Stimulated activated naive CD8-positive, alpha-beta T cell treated with anti-CD3 and anti-CD28 coated beads, Interleukin-15, Interleukin-2, amounts not matched to agents 100 ng/mL and 50 ng/mL, for 24 hours (primary cell): ENCODE measurements around the gene NMT1.
"Not testable (repeated sequence)": the region's sequence is repeated elsewhere in the genome, so short reads cannot be mapped to it uniquely, and the experiment has no call there.

Experiments
- H3K27ac Mint-ChIP-seq: one replicate; pipeline ENCODE4 v1.8.0; 2021; ENCODE audit warnings: mild to moderate bottlenecking, mixed read lengths
- H3K27me3 Mint-ChIP-seq: one replicate; pipeline ENCODE4 v1.8.0; 2021; ENCODE audit warnings: mixed read lengths
- H3K36me3 Mint-ChIP-seq: one replicate; pipeline ENCODE4 v1.8.0; 2021; ENCODE audit warnings: low read depth, mixed read lengths
- H3K4me1 Mint-ChIP-seq: one replicate; pipeline ENCODE4 v1.8.0; 2021; ENCODE audit warnings: low read depth, mixed read lengths
- H3K4me3 Mint-ChIP-seq: one replicate; pipeline ENCODE4 v1.8.0; 2021; ENCODE audit warnings: mild to moderate bottlenecking, mixed read lengths
- H3K9me3 Mint-ChIP-seq: one replicate; pipeline ENCODE4 v1.8.0; 2021; ENCODE audit warnings: mixed read lengths

The NMT1 gene

DNA sequence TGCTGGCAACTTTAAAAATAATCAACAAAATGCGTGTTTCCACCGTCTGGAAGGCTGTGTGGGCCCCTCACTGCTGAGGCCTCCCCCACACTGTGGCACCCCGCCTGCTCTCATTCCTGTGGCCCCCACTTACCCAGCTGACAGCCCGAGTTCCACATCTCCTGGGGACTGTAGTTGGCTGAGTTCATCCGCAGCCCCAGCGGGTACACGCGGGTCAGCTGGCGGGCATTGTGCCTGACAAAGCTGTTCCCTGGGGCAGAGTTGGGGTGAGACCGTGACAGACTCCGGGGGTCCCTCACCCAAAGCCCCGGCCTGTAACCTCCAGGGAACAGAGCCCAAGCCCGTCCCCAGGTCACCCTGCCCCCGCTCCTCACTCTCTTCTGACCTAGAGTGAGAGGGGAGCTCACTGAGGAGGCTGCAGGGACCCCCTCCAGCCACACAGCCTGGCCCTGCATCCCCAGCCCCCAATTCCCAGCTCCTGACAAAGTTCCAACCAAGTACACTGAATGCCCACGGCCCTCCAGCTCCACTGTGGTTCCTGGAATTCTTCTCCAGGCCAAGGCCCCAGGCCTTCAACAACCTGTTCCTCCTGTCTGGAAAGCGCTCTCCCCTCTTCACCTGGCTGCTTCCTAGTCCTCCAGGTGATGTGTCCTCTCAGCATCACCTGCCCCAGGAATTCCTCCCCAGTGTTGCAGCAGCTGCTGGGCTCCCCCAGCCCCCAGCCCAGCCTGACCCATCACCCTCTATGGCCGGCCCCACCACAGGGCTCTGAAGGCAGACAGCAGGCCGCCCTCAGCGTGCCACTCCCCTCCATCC, 53.2 kb downstream of the NMT1 start:
- Mint-ChIP-seq H3K9me3 (no peaks in the 10 kb centered on the region), H3K36me3 (no peaks in the 10 kb centered on the region), H3K4me1 (no peaks in the 10 kb centered on the region), H3K27me3 (no peaks in the 10 kb centered on the region), H3K4me3 (no peak overlapping the region), H3K27ac (no peak overlapping the region)

DNA sequence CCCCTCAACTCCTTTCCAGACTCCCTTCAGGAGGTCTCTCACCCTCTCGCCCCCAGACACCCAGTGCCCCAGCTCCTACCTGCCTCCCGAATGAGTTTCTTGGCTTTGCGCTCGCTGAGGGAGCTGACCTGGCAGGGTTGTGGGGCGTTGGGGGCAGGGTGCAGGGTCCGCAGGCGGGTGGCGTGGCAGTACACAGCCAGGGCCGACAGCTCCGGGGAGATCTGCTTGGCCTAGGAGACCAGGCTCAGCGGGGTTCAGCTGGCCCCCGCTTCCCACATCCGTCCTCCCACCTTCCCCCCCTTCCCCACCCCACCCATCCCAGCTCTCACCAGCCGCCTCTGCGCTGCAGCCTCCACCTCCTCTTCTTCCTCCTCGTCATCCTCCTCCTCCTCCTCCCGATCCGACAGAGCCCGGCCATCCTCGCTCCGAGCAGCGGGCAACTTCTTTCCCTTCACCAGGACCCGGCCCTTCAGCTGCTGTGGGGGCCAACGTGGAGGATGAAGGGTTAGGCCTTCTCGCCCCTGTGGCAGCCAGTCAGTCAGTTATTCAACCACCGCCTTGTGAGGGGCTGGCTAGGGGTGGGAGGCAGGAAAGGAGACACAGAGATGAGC, 54.0 kb downstream of the NMT1 start:
- Mint-ChIP-seq H3K4me3 (no peak overlapping the region), H3K27me3 (no peaks in the 10 kb centered on the region), H3K4me1 (no peaks in the 10 kb centered on the region), H3K27ac (no peak overlapping the region), H3K9me3 (no peaks in the 10 kb centered on the region), H3K36me3 (no peaks in the 10 kb centered on the region)

DNA sequence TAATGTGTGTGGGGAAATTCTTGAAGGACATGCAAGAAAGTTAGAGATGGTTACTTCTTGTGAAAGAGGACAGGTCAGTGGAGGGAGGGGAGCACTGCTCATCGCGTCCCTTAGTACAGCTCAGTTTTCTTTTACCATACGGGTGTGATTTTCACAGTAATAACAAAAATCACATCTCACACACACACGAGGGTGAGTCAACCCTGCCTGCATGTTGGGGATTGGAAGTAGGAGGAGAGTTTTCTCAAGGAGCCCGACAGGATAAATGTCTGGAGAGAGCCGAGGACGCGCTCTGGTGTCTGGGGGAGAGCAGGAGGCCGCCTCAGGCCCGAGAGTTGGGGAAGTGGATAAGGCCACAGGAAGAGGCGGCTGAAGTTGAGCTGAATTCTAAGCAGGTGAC, 54.8 kb downstream of the NMT1 start:
- Mint-ChIP-seq H3K4me3 (no peak overlapping the region), H3K4me1 (no peaks in the 10 kb centered on the region), H3K9me3 (no peaks in the 10 kb centered on the region), H3K27me3 (no peaks in the 10 kb centered on the region), H3K36me3 (no peaks in the 10 kb centered on the region), H3K27ac (no peak overlapping the region)

DNA sequence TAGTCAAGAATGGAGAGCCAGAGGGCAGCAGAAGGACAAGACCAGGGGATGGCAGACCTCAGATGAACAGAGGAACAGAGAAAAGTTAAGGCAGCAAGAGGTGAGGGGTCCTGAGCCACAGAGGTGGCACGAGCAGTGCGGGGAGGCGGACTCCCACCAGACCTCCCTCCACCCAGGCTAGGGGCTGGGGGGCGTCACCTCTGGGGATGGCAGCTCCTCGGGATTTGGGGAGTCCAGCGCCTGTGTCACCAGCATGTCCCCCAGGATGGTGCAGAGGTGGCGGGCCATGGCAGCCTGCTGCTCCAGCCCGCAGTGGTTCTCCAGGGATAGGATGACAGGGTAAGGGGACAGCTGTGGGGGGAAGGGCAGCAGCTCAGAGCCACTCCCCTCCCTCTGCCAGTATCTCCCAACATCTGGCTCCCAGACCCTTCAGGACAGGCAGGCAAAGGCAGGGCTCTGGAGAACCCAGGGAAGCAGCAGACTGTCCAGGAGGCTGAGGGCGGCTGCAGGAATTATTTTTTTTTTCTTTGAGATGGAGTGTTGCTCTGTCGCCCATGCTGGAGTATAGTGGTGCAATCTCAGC, 55.4 kb downstream of the NMT1 start:
- Mint-ChIP-seq H3K4me3 (no peak overlapping the region), H3K36me3 (no peaks in the 10 kb centered on the region), H3K9me3 (no peaks in the 10 kb centered on the region), H3K4me1 (no peaks in the 10 kb centered on the region), H3K27ac (no peak overlapping the region), H3K27me3 (no peaks in the 10 kb centered on the region)

DNA sequence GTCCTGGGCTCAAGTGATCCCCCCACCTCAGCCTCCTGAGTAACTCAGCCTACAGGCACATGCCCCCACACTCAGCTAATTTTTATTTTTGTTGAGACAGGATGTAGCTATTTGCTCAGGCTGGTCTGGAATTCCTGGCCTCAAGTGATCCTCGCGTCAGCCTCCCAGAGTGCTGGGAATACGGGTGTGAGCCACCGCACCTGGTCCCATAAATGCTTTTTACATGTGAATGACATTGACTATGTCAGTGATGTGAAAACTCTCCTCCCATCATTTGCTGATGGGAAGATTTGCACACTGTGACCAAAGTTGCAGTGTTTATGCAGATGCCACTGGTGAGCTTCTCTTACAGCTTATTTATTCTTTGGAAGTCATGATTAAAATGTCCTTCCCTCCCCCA, 56.2 kb downstream of the NMT1 start:
- Mint-ChIP-seq H3K4me1 (no peaks in the 10 kb centered on the region), H3K27me3 (peaks cover 3% of the 10 kb centered on the region), H3K4me3 (no peak overlapping the region), H3K36me3 (no peaks in the 10 kb centered on the region), H3K27ac (no peak overlapping the region), H3K9me3 (no peaks in the 10 kb centered on the region)

DNA sequence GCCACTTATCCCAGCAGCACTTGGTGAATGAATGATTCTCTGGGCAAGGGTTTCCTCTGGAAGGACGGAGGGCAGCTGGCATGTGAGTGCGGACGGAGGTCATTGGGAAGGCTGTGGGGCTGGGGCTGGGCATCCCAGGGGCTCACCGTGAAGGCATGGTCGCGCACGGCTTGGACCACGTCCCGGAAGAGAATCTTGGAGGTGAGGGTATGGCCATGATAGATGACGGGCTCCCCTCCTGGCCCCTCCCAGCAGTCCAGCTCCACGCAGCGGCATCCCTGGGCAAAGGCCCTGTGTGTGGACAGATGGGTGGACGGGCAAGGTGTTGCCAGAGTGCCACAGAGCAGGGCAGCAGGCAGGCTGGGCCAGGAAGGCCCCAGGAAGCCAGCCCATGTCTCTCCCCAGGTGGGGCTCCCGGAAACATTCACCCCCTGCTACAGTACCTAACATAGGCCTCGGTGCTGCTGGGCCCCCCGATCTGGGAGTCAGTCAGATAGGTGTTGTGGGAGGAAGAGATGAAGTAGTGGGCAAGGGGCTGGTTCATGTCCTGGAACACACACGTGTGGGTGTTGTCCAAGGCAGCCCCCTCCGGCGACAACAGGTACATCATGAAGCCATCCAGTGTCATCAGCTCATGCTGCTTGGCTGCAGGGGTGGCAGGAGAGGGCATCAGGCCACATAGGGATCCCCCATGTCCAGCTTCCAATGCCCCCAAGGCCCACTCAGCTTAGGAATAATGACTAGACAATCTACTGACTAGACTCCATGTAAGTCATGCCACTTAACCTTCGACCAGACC, 56.9 kb downstream of the NMT1 start:
- Mint-ChIP-seq H3K4me3 (no peak overlapping the region), H3K36me3 (no peaks in the 10 kb centered on the region), H3K4me1 (no peaks in the 10 kb centered on the region), H3K27ac (no peak overlapping the region), H3K27me3 (peaks cover 3% of the 10 kb centered on the region), H3K9me3 (no peaks in the 10 kb centered on the region)

DNA sequence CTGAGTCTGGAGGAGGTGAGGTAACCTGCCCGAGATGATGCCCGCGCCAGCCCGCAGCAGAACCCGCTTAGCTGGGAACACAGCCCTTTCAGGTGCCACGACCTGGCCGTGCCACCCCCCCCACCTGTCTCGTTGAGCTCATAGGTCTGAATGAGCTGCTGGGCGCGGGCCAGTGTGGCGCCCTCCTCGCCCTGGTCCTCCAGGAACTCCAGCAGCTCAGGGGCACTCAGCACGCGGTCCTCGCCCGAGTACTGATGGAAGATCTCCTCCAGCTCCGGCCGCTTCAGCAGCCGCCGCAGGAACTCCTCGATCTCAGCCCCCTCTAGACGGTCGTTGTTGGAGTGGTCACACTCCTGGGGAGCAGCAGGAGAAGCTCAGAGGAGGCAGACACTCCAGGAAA, 57.6 kb downstream of the NMT1 start:
- no peak overlapping the region for H3K4me3 Mint-ChIP-seq
- H3K4me1 Mint-ChIP-seq = no peaks in the 10 kb centered on the region
- peaks cover 3% of the 10 kb centered on the region for H3K27me3 Mint-ChIP-seq
- H3K36me3 Mint-ChIP-seq = no peaks in the 10 kb centered on the region
- no peaks in the 10 kb centered on the region for H3K9me3 Mint-ChIP-seq
- H3K27ac Mint-ChIP-seq = no peak overlapping the region

DNA sequence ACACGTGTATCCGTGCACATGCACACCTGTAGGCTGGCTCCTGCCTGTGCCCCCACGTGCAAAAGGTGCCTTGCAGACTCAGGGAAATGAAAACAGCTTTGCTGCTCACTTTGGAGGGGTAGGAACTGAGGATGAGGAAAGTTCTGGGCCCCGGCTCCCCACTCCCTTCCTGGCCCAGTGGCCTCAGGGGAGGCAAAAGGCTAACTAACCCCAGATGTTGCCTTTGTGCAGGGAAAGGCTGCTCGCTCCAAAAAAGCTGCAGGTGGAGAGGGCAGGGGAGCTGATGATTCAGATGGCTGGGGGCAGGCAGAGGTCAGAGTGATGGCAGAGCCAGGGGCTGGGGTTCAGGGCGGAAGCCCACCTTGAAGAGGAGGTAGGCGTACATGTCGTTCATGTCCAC, 58.8 kb downstream of the NMT1 start:
- no peak overlapping the region for H3K4me3 Mint-ChIP-seq
- H3K27ac Mint-ChIP-seq = no peak overlapping the region
- H3K4me1 Mint-ChIP-seq = peaks cover 4% of the 10 kb centered on the region
- no peaks in the 10 kb centered on the region for H3K9me3 Mint-ChIP-seq
- no peaks in the 10 kb centered on the region for H3K36me3 Mint-ChIP-seq
- H3K27me3 Mint-ChIP-seq = peaks cover 3% of the 10 kb centered on the region

DNA sequence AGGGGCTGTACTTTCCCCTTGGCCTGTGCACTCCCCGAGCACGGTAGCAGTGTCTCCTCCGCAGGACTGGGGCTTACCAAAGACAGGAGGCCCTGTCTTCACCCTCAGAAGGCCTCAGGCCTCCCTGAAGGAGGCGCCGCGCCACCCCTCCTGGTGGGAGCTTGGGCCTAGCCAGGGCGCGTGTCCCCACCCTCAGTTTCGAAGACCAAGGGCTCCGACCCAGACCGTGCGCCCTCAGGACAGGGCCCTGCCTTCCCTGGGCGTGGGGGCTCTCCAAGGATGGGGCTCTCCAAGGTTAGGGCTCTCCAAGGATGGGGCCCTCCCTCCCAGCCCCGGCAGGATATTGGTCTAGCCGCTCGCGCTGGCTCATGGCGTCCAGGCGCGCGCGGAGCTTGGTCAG, 59.4 kb downstream of the NMT1 start:
- Mint-ChIP-seq H3K27me3 (peaks cover 3% of the 10 kb centered on the region), H3K4me3 (no peak overlapping the region)

DNA sequence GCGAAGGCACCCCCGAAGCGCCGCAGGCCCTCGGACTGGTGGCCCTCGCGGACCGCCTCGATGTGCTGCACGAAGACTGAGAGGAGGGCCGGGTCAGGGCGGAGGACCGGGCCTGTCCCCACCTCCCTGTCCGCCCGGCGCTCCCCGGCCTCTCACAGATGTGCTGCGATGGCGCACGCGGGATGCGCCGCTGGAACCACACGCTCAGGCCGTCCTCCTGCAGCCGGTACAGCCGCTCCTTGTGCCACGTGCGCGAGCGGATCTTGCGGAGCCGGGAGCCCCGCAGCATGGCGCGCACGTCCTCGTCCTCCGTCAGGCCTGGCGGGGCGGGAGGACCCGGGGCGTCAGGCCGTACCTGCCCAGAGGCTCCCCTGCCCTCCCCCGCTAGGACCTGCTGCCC, 59.9 kb downstream of the NMT1 start:
- Mint-ChIP-seq H3K36me3 (no peaks in the 10 kb centered on the region), H3K27me3 (peaks cover 3% of the 10 kb centered on the region), H3K4me1 (peaks cover 4% of the 10 kb centered on the region), H3K9me3 (no peaks in the 10 kb centered on the region), H3K4me3 (no peak overlapping the region), H3K27ac (no peak overlapping the region)

More for the DNA sequence above, 59.4 kb downstream of the NMT1 start:
- H3K27ac Mint-ChIP-seq = no peak overlapping the region
- H3K9me3 Mint-ChIP-seq = no peaks in the 10 kb centered on the region
- peaks cover 4% of the 10 kb centered on the region for H3K4me1 Mint-ChIP-seq
- no peaks in the 10 kb centered on the region for H3K36me3 Mint-ChIP-seq

DNA sequence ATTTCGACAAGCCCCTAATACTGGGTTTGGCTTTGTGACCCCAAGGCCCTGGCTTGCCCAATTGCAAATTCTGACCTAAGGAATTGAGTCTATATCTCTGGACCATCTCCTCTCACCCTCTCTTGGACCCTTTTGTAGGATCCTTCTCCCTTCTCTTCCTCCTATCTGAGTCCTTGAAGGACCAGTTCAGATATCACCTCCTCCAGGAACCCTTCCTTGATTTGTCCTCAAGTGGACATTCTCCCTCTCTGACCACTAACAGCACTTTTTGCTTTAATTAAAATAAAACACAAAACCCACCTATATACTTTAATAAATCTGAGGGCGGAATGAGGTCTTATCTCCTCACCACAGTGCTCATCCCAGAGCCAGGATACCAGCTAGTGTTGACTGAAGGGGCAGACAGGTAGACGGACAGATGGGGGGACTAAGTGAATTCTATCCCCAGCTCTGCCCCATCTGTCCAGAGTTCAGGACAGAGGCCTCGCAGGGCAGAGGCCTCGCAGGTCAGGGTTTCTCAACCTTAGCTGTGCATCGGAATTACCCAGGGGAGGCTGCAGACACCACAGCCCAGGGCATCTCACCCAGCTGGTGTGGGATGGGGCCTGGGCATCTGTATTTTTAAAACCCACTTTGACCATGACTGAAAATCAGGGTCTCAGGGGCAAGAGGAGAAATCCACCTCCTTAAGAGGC, 62.1 kb downstream of the NMT1 start:
- H3K27me3 Mint-ChIP-seq = peaks cover 3% of the 10 kb centered on the region
- H3K27ac Mint-ChIP-seq = no peak overlapping the region
- H3K4me3 Mint-ChIP-seq = no peak overlapping the region
- H3K4me1 Mint-ChIP-seq = peaks cover 4% of the 10 kb centered on the region
- no peaks in the 10 kb centered on the region for H3K9me3 Mint-ChIP-seq
- H3K36me3 Mint-ChIP-seq = no peaks in the 10 kb centered on the region

DNA sequence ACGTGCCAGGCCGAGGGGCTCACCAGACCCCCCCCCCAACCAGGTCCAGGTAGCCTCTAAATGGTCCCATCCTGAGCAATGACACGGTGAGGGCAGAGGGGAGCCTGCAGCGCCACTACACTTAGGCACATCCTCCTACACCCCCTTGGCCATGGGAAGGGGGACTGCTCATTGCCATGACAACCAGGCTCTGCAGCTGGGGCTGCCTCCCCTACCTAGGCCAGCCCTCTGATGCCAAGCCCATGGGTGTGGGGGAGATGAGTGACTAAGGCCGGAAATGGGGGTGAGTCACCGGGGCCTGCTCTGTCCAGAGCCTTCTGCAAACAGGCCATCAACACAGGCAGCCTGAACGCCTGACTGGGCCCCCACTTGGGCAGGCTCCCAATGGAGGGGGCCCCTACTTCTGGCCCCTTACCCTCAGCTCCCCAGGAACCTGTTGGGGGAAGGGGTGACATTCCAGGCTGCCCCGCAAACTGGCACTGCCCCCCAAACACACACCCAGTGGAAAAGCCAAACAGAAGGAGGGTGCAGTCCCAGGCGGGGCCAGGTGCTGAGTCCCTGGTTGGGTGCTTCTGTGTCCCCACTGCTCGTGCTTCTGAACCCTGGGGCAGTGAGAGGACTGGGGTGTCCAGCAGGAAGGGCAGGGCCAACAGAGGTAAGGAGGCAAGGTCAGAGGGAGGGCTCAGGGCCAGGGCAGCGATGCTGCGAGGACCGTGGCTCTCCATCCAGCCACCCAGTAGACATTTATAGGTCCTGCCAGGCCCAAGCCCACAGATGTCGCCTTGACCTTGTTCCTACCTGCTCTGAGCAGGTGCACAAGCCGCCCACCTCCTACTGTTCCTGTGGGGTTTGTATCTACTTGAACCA, 63.0 kb downstream of the NMT1 start:
- H3K4me3 Mint-ChIP-seq = no peak overlapping the region
- no peak overlapping the region for H3K27ac Mint-ChIP-seq
- peaks cover 4% of the 10 kb centered on the region for H3K4me1 Mint-ChIP-seq
- H3K9me3 Mint-ChIP-seq = no peaks in the 10 kb centered on the region
- H3K36me3 Mint-ChIP-seq = no peaks in the 10 kb centered on the region
- H3K27me3 Mint-ChIP-seq = peaks cover 3% of the 10 kb centered on the region

DNA sequence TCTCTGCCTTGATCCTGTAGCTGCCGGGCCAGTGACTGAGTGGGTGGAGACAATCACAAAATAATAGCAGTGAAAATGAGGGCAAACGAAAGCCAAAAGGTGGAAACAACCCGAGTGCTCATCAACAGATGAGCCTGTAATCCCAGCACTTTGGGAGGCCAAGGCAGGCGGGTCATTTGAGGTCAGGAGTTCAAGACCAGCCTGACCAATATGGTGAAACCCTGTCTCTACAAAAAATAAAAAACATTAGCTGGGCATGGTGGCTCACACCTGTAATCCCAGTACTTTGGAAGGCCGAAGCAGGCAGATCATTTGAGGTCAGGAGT, 63.6 kb downstream of the NMT1 start:
- not testable (repeated sequence) for H3K9me3 Mint-ChIP-seq, H3K27ac Mint-ChIP-seq, H3K27me3 Mint-ChIP-seq, H3K4me1 Mint-ChIP-seq, H3K4me3 Mint-ChIP-seq, H3K36me3 Mint-ChIP-seq

DNA sequence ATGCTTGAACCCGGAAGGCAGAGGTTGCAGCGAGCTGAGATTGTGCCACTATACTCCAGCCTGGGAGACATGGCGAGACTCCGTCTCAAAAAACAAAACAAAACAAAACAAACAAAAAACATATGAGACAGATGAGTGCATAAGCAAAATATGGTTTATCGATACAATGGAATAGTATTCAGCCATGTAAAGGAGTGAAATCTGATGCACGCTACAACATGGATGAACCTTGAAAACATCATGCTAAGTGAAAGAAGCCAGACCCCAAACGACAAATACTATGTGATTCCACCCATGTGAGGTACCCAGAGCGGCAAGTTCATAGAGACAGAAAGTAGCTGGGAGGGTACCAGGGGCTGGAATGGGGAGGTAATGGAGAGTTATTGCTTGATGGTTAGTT, 64.4 kb downstream of the NMT1 start:
- H3K36me3 Mint-ChIP-seq = no peaks in the 10 kb centered on the region
- H3K9me3 Mint-ChIP-seq = no peaks in the 10 kb centered on the region
- no peak overlapping the region for H3K4me3 Mint-ChIP-seq

More for the DNA sequence above, 64.4 kb downstream of the NMT1 start:
- H3K4me1 Mint-ChIP-seq = peaks cover 4% of the 10 kb centered on the region
- peaks cover 3% of the 10 kb centered on the region for H3K27me3 Mint-ChIP-seq
- H3K27ac Mint-ChIP-seq = no peak overlapping the region
